ENCODE results near the gene SLC48A1. TPM values are rescaled to one million over a fixed set of nuclear protein-coding genes. Genes with fewer than 3 reads are reported as not detected.

Gene SLC48A1
- total and polyA plus RNA-seq, 12 donors: 12.6 to 31.9 (median 22.1) TPM

DNA sequence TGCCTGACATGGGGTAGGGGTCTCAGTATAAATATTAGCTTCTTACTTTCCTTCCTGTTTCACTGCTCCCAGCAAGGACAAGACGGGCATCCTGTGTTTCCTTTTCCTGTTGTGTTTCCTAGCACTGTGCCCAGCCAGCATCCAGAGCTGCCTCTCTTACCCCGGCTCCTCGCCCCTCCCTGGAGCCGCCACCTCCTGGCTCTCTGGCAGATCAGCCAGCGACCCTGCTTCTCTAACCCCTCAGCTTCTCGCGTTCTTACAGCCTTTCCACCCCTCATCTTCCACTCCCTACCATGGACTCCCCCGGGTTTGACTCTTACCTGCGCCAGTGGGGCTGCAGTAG is 28.8 kb downstream of the SLC48A1 start:
- Histone ChIP-seq H3K4me1 (peaks cover 57 to 91% (median 86%) of the 10 kb centered on the region in 9 donors), H3K4me3 (peak overlapping the region in 3 of 10 donors; percentile 3 to 15 (median 10)), H3K27me3 (no peaks in the 10 kb centered on the region), H3K36me3 (peaks cover 0 to 63% (median 11%) of the 10 kb centered on the region in 9 donors), H3K27ac (peak overlapping the region; percentile 23 to 99 (median 82)), H3K9me3 (no peaks in the 10 kb centered on the region)
- WGBS, 2 donors: 46 to 55% methylated on average over 9 of the region's 9 CpGs
- TF ChIP-seq, protein P1, sequence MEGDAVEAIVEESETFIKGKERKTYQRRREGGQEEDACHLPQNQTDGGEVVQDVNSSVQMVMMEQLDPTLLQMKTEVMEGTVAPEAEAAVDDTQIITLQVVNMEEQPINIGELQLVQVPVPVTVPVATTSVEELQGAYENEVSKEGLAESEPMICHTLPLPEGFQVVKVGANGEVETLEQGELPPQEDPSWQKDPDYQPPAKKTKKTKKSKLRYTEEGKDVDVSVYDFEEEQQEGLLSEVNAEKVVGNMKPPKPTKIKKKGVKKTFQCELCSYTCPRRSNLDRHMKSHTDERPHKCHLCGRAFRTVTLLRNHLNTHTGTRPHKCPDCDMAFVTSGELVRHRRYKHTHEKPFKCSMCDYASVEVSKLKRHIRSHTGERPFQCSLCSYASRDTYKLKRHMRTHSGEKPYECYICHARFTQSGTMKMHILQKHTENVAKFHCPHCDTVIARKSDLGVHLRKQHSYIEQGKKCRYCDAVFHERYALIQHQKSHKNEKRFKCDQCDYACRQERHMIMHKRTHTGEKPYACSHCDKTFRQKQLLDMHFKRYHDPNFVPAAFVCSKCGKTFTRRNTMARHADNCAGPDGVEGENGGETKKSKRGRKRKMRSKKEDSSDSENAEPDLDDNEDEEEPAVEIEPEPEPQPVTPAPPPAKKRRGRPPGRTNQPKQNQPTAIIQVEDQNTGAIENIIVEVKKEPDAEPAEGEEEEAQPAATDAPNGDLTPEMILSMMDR (IDR thresholded peaks at IDR 0.05): no peak
- DNase-seq (no peak), ATAC-seq (no peak)
- intact Hi-C loops (cut with DNase I): loop anchor here in 3 of 10 donors (1.0 to 2.0 kb wide), 2 partner anchors 17 to 35 kb away; partner anchors contain the start of gene HDAC7 (in 1 of the 3)

DNA sequence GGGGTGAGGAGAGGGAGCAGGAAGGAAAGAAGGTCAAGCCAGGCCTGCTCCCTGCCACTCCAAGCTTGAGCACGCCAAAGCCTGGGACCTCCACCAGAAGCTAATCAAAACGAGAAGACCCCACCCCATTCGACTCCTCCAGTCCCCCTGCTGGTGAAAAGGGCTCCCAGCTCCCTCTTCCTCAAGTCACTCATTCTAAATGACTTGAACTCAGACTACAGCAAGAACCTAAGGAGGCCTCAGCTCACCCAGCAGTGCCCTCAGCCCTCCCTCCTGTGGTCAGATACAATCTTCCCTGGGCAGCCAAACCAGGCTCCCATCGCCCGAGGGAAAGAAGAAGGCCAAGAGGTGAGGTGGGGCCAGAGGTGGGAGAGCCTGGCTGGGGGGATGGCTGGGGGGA is 29.3 kb downstream of the SLC48A1 start:
- H3K36me3 ChIP-seq: peaks cover 0 to 58% (median 6%) of the 10 kb centered on the region in 9 donors
- no peak for DNase-seq
- H3K4me3 ChIP-seq: peak overlapping the region in 3 of 10 donors; percentile 3 to 15 (median 10)
- intact Hi-C loops (cut with DNase I): loop anchor here in 3 of 10 donors (1.0 to 2.0 kb wide), 2 partner anchors 17 to 34 kb away; partner anchors contain the start of gene HDAC7 (in 1 of the 3)
- H3K27ac ChIP-seq: peak overlapping the region in 9 of 10 donors; percentile 33 to 99 (median 88)
- peaks cover 57 to 95% (median 91%) of the 10 kb centered on the region in 9 donors for H3K4me1 ChIP-seq
- no peak for ATAC-seq
- no peaks in the 10 kb centered on the region for H3K27me3 ChIP-seq
- TF ChIP-seq, protein P1 (IDR thresholded peaks at IDR 0.05): peak in 7 of 9 donors; percentile 12 to 37 (median 19)
- WGBS, 2 donors: 25 to 26% methylated on average over 5 of the region's 5 CpGs
- no peaks in the 10 kb centered on the region for H3K9me3 ChIP-seq

DNA sequence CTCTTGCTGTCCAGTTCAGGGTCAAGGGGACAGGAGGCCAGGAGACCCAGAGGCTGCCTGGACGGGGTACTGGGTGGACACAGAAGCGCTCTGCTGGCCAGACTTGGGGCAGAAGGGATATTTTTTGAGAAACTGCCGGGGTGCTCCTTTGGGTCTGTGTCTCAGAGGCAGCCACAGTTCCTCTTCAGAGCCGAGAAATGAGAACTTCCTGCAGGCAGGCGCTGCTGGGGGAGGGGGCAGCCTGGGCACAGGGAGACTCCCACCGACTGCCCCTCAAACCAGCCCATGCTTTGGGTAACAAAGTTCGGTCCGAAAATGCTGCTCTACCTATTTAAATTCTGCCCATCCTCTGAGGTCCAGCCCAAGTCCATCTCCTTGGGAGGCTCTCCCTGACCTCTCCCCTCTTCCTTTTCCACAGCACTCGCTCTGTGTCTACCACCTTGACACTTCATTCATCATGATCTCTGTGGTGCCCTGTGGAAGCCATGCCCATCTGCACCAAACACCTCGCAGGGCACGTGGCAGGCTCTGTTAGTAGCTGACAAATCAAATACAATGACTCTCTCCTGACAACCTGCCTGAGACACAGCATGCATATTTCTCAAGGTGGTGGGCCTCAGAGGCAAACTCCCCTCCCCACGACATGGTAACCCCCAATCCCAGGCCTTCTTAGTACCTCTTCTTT is 30.3 kb downstream of the SLC48A1 start:
- H3K27ac ChIP-seq: peak overlapping the region; percentile 33 to 99 (median 82)
- TF ChIP-seq, protein P1 (IDR thresholded peaks at IDR 0.05): no peak
- intact Hi-C loops (cut with DNase I): loop anchor here in 2 of 10 donors (2.0 kb wide), 1 partner anchor 33 kb away; no protein-coding TSS in a partner anchor
- no peak for DNase-seq
- 59 to 71% methylated on average over 11 to 12 of the region's 12 CpGs for WGBS, 2 donors
- peaks cover 66 to 100% (median 100%) of the 10 kb centered on the region in 9 donors for H3K4me1 ChIP-seq
- no peak overlapping the region for H3K4me3 ChIP-seq
- H3K36me3 ChIP-seq: peaks cover 0 to 49% (median 4%) of the 10 kb centered on the region in 9 donors
- ATAC-seq: no peak
- H3K27me3 ChIP-seq: no peaks in the 10 kb centered on the region
- H3K9me3 ChIP-seq: no peaks in the 10 kb centered on the region

DNA sequence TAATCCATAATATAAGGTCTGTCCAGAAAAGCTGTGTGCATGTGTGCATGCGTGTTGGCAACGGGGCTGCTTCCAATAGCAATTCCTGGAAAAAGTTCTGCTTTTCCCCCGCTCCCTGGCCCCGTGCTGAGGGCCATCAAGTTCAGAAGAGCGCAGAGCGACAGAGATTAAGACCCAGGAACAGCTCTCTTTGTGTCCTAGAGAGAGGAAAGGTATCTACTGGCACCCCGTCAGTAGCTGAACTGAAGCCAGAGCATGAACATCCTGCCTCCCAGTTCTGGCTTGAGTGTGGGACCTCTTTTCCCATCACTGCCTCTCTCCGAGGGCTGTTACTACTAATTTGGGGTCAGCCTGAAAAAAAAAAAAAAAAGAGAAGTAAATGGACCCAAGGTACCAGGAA is 31.1 kb downstream of the SLC48A1 start:
- WGBS, 2 donors: 13 to 15% methylated on average over 8 of the region's 8 CpGs
- H3K9me3 ChIP-seq: no peaks in the 10 kb centered on the region
- H3K4me3 ChIP-seq: no peak overlapping the region
- H3K36me3 ChIP-seq: peaks cover 0 to 41% (median 4%) of the 10 kb centered on the region in 9 donors
- H3K4me1 ChIP-seq: peaks cover 72 to 100% (median 100%) of the 10 kb centered on the region in 9 donors
- peak overlapping the region in 9 of 10 donors; percentile 25 to 99 (median 88) for H3K27ac ChIP-seq
- ATAC-seq (peak in 2 of 8 donors; percentile 10 to 15), DNase-seq (peak in 1 of 2 donors; percentile 58)
- intact Hi-C loops (cut with DNase I): no loop called here
- no peaks in the 10 kb centered on the region for H3K27me3 ChIP-seq
- TF ChIP-seq, protein P1 (IDR thresholded peaks at IDR 0.05): no peak

All from heart right ventricle (tissue), 16 donors.